ENCODE measurements around the gene MDH2.
"Not testable (repeated sequence)": the region's sequence is repeated elsewhere in the genome, so short reads cannot be mapped to it uniquely, and the experiment has no call there.

The MDH2 gene

GRCh38 chr7:76047811-76048667 is at the start of gene MDH2, which contains the start of gene STYXL1:
Gene MDH2, plus strand, starts transcription at chr7:76048106. Its CDS starts 55 bp downstream, at chr7:76048161.
Gene STYXL1, minus strand, starts transcription at chr7:76048000. Its CDS starts 17,477 bp downstream, at chr7:76030523.
- DNase-seq (ENCODE audit: low spot score): peak; percentile 97

GRCh38 chr7:76000566-76000965 is 47.3 kb upstream of the MDH2 start:
- no peak for DNase-seq (ENCODE audit: low spot score)

- DNase-seq (ENCODE audit: low spot score): no peak
Observed at GRCh38 chr7:76002139-76002538, 45.8 kb upstream of the MDH2 start.

- no peak for DNase-seq (ENCODE audit: low spot score)
Observed at GRCh38 chr7:76002822-76003221, 45.1 kb upstream of the MDH2 start.

- no peak for DNase-seq (ENCODE audit: low spot score)
Observed at GRCh38 chr7:76003351-76003750, 44.6 kb upstream of the MDH2 start.

- not testable (repeated sequence) for DNase-seq (ENCODE audit: low spot score)
Observed at GRCh38 chr7:76005004-76005403, 42.9 kb upstream of the MDH2 start.

GRCh38 chr7:76008156-76008687 is 39.7 kb upstream of the MDH2 start:
- DNase-seq (ENCODE audit: low spot score): no peak

GRCh38 chr7:76009672-76010600 is 38.0 kb upstream of the MDH2 start:
- no peak for DNase-seq (ENCODE audit: low spot score)

GRCh38 chr7:76011442-76011861 is 36.5 kb upstream of the MDH2 start:
- peak; percentile 94 for DNase-seq (ENCODE audit: low spot score)

- no peak for DNase-seq (ENCODE audit: low spot score)
Observed at GRCh38 chr7:76016191-76016947, 31.5 kb upstream of the MDH2 start.

GRCh38 chr7:76018520-76018919 is 29.4 kb upstream of the MDH2 start:
- not testable (repeated sequence) for DNase-seq (ENCODE audit: low spot score)

- DNase-seq (ENCODE audit: low spot score): peak; percentile 87
Observed at GRCh38 chr7:76020031-76020714, 27.7 kb upstream of the MDH2 start.

GRCh38 chr7:76022026-76022780 is 25.7 kb upstream of the MDH2 start:
- no peak for DNase-seq (ENCODE audit: low spot score)

GRCh38 chr7:76023002-76023401 is 24.9 kb upstream of the MDH2 start:
- DNase-seq (ENCODE audit: low spot score): no peak

- not testable (repeated sequence) for DNase-seq (ENCODE audit: low spot score)
Observed at GRCh38 chr7:76029682-76030081, 18.2 kb upstream of the MDH2 start.

- no peak for DNase-seq (ENCODE audit: low spot score)
Observed at GRCh38 chr7:76031964-76032363, 15.9 kb upstream of the MDH2 start.

- DNase-seq (ENCODE audit: low spot score): peak; percentile 96
Observed at GRCh38 chr7:76037310-76037709, 10.6 kb upstream of the MDH2 start.

- DNase-seq (ENCODE audit: low spot score): no peak
Observed at GRCh38 chr7:76040126-76040525, 7.8 kb upstream of the MDH2 start.

- no peak for DNase-seq (ENCODE audit: low spot score)
Observed at GRCh38 chr7:76044375-76044865, 3.5 kb upstream of the MDH2 start.

- peak; percentile 12 for DNase-seq (ENCODE audit: low spot score)
Observed at GRCh38 chr7:76047305-76047810, 548 bp upstream of the MDH2 start.

All from AG08395 (cell line).